NB4 (cell line): ENCODE measurements around the gene TUBGCP3.

Experiments
- CTCF ChIP-seq: IDR thresholded peaks from one replicate; pipeline ENCODE4 v1.5.1; 2012; ENCODE audit warnings: low read depth, low read length
- MAX ChIP-seq: IDR thresholded peaks from 2 replicates; pipeline ENCODE4 v1.6.1; 2011; ENCODE audit warnings: low read depth, low read length
- POLR2A ChIP-seq: IDR thresholded peaks from 2 replicates; pipeline ENCODE4 v1.6.1; 2011; ENCODE audit warnings: mild to moderate bottlenecking; ENCODE audit not compliant: insufficient read length; ENCODE audit errors: extremely low read depth

GRCh38 chr13:112513761-112514160 lies 74.2 kb downstream of the TUBGCP3 start:
- TF ChIP-seq POLR2A (no peak), MAX (no peak), CTCF (no peak)
